DND-41 (cell line): ENCODE data around the gene MFSD6.

Experiments used
- ATAC-seq: fragments of 200-7000 bp; cut with Tn5 transposase; 3 replicates; pipeline ENCODE4 v1.9.1; 2021; ENCODE audit warnings: low read depth; ENCODE audit not compliant: insufficient read depth
- DNase-seq: peaks from one replicate; pipeline ENCODE4 v3.0.0-alpha.2; 2020
- H2AFZ ChIP-seq: 2 replicates; pipeline ENCODE4 v1.6.0; 2012; ENCODE audit warnings: low read depth, low read length
- H3K27ac ChIP-seq: 2 replicates; pipeline ENCODE4 v1.5.1; 2012; ENCODE audit warnings: low read length, inconsistent platforms
- H3K27me3 ChIP-seq: fragments of 200-600 bp; sonication (generic); 2 replicates; pipeline ENCODE4 v1.6.0; 2012; ENCODE audit warnings: low read length, mild to moderate bottlenecking, inconsistent platforms; ENCODE audit not compliant: insufficient read depth, poor library complexity
- H3K36me3 ChIP-seq: 2 replicates; pipeline ENCODE4 v1.5.1; 2012; ENCODE audit warnings: low read length, inconsistent platforms; ENCODE audit not compliant: insufficient read depth
- H3K4me1 ChIP-seq: 2 replicates; pipeline ENCODE4 v1.5.1; 2012; ENCODE audit warnings: mild to moderate bottlenecking, low read length; ENCODE audit not compliant: insufficient read depth
- H3K4me2 ChIP-seq: 2 replicates; pipeline ENCODE4 v1.6.0; 2012; ENCODE audit warnings: mild to moderate bottlenecking, moderate library complexity, low read length, inconsistent platforms; ENCODE audit not compliant: insufficient read depth
- H3K4me3 ChIP-seq, 2 experiments: fragments of 200-600 bp in 1 of 2; shearing (Covaris generic) in 1 of 2; 2 replicates each; pipeline ENCODE4 v1.5.1; 2012 to 2016; ENCODE audit warnings: inconsistent platforms in 2 of 2, low read length in 2 of 2, mild to moderate bottlenecking in 2 of 2, low read depth in 1 of 2, moderate library complexity in 1 of 2
- H3K79me2 ChIP-seq: 2 replicates; pipeline ENCODE4 v1.6.0; 2012; ENCODE audit warnings: low read length, inconsistent platforms; ENCODE audit not compliant: insufficient read depth
- H3K9ac ChIP-seq: 2 replicates; pipeline ENCODE4 v1.6.0; 2012; ENCODE audit warnings: low read depth, mild to moderate bottlenecking, inconsistent platforms, low read length, moderate library complexity
- H3K9me3 ChIP-seq: 2 replicates; pipeline ENCODE4 v1.5.1; 2012; ENCODE audit warnings: low read length, moderate library complexity, mild to moderate bottlenecking, inconsistent platforms; ENCODE audit not compliant: insufficient read depth, severe bottlenecking
- H4K20me1 ChIP-seq: 2 replicates; pipeline ENCODE4 v1.6.0; 2012; ENCODE audit warnings: low read length; ENCODE audit not compliant: insufficient read depth
- CTCF ChIP-seq: IDR thresholded peaks from 2 replicates; pipeline ENCODE4 v1.5.1; 2012; ENCODE audit warnings: borderline replicate concordance, low read length, moderate library complexity, mild to moderate bottlenecking; ENCODE audit not compliant: poor library complexity, severe bottlenecking; ENCODE audit errors: extremely low read depth
- EZH2 ChIP-seq: IDR thresholded peaks from 3 replicates; pipeline ENCODE4 v1.6.1; 2012; ENCODE audit warnings: borderline replicate concordance, low read depth, mild to moderate bottlenecking, moderate library complexity, low read length, inconsistent platforms; ENCODE audit not compliant: severe bottlenecking

Gene MFSD6

GRCh38 chr2:190446750-190447516 is 38.8 kb downstream of the MFSD6 start:
- no peaks in the 10 kb centered on the region for H3K9me3 ChIP-seq
- H3K36me3 ChIP-seq = 0 out of 2 replicates have a peak, but pooled peaks cover 3% of the 10 kb centered on the region
- DNase-seq = no peak
- peaks cover 24% of the 10 kb centered on the region; the same call in 1 of the 2 replicates for H3K79me2 ChIP-seq
- H3K4me1 ChIP-seq = no peaks in the 10 kb centered on the region
- H3K27me3 ChIP-seq = no peaks in the 10 kb centered on the region
- H4K20me1 ChIP-seq = peaks cover 4% of the 10 kb centered on the region; the same call in 1 of the 2 replicates
- H3K9ac ChIP-seq = no peak overlapping the region
- no peak overlapping the region for H3K4me2 ChIP-seq
- H2AFZ ChIP-seq = no peak overlapping the region
- no peak overlapping the region for H3K27ac ChIP-seq
- TF ChIP-seq EZH2 (no peak), CTCF (no peak)
- H3K4me3 ChIP-seq = no peak overlapping the region
- no peak for ATAC-seq

GRCh38 chr2:190447766-190448165 is 39.6 kb downstream of the MFSD6 start:
- TF ChIP-seq EZH2 (no peak), CTCF (no peak)
- H2AFZ ChIP-seq = no peak overlapping the region
- H3K4me2 ChIP-seq = no peak overlapping the region
- no peaks in the 10 kb centered on the region for H3K27me3 ChIP-seq
- H3K27ac ChIP-seq = no peak overlapping the region
- H3K4me3 ChIP-seq = no peak overlapping the region
- no peaks in the 10 kb centered on the region for H3K9me3 ChIP-seq
- peaks cover 4% of the 10 kb centered on the region; the same call in 1 of the 2 replicates for H4K20me1 ChIP-seq
- DNase-seq = no peak
- no peaks in the 10 kb centered on the region for H3K4me1 ChIP-seq
- H3K79me2 ChIP-seq = peaks cover 18% of the 10 kb centered on the region; the same call in 1 of the 2 replicates
- no peak overlapping the region for H3K9ac ChIP-seq
- 0 out of 2 replicates have a peak, but pooled peaks cover 3% of the 10 kb centered on the region for H3K36me3 ChIP-seq
- ATAC-seq = no peak

DNA sequence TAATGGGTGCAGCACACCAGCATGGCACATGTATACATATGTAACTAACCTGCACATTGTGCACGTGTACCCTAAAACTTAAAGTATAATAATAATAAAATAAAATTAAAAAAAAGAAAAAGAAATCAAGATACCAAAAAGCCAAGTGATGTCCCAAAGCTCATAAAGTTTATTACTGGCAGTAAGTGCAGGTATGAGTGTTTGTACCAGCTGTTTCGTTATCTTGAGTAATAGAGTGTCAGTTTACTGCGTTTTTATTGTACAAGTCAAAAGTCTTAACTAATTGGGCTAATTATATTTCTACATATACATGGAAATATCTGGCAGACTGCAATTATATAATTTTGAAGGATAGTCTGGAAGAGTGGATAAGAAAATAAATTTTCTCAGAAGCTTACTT is 41.8 kb downstream of the MFSD6 start:
- TF ChIP-seq EZH2 = no peak
- no peaks in the 10 kb centered on the region for H3K27me3 ChIP-seq
- no peak overlapping the region for H3K4me3 ChIP-seq
- no peak overlapping the region for H2AFZ ChIP-seq
- ATAC-seq (no peak), DNase-seq (no peak)
- no peak overlapping the region for H3K9ac ChIP-seq
- H3K9me3 ChIP-seq = no peaks in the 10 kb centered on the region
- peaks cover 12% of the 10 kb centered on the region for H3K79me2 ChIP-seq
- H3K4me1 ChIP-seq = no peaks in the 10 kb centered on the region
- no peak overlapping the region for H3K4me2 ChIP-seq
- H4K20me1 ChIP-seq = peaks cover 2% of the 10 kb centered on the region; the same call in 1 of the 2 replicates
- H3K36me3 ChIP-seq = no peaks in the 10 kb centered on the region; the same call in 1 of the 2 replicates
- H3K27ac ChIP-seq = no peak overlapping the region

DNA sequence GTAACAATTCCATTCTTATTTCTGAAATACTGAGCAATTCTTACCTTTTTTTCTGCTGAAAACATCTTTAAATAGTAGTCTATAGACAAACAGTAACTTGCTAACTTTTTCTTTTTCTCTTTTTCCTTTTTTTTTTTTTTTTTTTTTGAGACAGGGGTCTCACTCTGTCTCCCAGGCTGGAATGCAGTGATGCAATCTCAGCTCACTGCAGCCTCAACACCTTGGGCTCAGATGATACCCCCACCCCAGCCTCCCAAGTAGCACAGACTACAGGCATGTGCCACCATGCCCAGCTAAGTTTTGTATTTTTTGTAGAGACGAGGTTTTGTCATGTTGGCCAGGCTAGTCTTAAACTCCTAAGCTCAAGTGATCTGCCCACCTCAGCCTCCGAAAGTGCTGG is 42.2 kb downstream of the MFSD6 start:
- H3K4me2 ChIP-seq = no peak overlapping the region
- peaks cover 13% of the 10 kb centered on the region for H3K79me2 ChIP-seq
- H3K27ac ChIP-seq = no peak overlapping the region
- H2AFZ ChIP-seq = no peak overlapping the region
- H3K9me3 ChIP-seq = no peaks in the 10 kb centered on the region
- DNase-seq (no peak), ATAC-seq (no peak)
- H3K27me3 ChIP-seq = no peaks in the 10 kb centered on the region
- H3K4me1 ChIP-seq = no peaks in the 10 kb centered on the region
- H3K36me3 ChIP-seq = no peaks in the 10 kb centered on the region; the same call in 1 of the 2 replicates
- H3K9ac ChIP-seq = no peak overlapping the region
- TF ChIP-seq EZH2 (no peak), CTCF (no peak)
- H4K20me1 ChIP-seq = no peaks in the 10 kb centered on the region
- no peak overlapping the region for H3K4me3 ChIP-seq
